Esophagus mucosa (tissue), 1 donor: ENCODE results near the gene STK38. TPM values are rescaled to one million over a fixed set of nuclear protein-coding genes. Genes with fewer than 3 reads are reported as not detected.
"Not testable (repeated sequence)": the region's sequence is repeated elsewhere in the genome, so short reads cannot be mapped to it uniquely, and the experiment has no call there.

Experiments used
- ATAC-seq: fragments of 200-7000 bp; cut with Tn5 transposase; one replicate; pipeline ENCODE4 v1.9.1; 2020
- total RNA-seq: library from RNA; stranded (reverse); gene quantifications from one replicate; pipeline ENCODE4 v1.2.4, GENCODE V29; 2023
- donor health status: DM: yes; HTN: yes; CAD: no.

Gene STK38
- total RNA-seq, 1 donor from 2014 or later, result 26.1 TPM

DNA sequence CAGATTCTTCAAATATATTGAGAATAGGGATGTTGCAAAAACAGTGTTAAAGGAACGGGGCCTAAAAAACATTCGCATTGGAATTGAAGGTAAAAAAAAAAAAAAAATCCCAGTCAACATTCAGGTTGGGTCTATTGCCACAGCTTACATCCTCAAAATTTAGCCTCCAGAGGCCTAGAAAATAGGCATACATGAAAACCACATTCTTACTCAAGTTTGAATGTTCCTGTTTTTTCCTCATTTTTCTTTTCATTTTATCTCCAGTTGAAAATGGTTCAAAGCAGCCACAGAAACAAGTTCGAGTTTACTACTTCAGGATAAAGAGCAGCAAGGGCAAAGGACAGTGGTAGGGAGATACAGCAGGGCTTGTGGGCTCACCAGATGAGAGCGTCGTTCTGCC is 62.5 kb downstream of the STK38 start:
- ATAC-seq, result no peak

DNA sequence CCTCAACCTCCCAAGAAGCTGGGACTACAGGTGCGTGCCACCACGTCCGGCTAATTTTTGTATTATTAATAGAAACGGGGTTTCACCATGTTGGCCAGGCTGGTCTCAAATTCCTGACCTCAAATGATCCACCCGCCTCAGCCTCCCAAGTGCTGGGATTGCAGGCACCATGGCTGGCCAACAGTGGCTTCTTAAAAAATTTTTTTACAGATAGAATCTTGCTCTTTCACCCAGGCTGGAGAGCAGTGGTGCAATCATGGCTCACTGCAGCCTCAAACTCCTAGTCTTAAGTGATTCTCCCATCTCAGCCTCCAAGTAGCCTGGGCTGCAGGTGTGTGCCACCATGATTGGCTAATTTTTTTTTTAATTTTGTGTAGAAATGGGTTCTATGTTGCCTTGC is 64.0 kb downstream of the STK38 start:
- ATAC-seq, result not testable (repeated sequence)

- ATAC-seq, result no peak
Measured at GRCh38 chr6:36479256-36479655, 68.0 kb downstream of the STK38 start.

DNA sequence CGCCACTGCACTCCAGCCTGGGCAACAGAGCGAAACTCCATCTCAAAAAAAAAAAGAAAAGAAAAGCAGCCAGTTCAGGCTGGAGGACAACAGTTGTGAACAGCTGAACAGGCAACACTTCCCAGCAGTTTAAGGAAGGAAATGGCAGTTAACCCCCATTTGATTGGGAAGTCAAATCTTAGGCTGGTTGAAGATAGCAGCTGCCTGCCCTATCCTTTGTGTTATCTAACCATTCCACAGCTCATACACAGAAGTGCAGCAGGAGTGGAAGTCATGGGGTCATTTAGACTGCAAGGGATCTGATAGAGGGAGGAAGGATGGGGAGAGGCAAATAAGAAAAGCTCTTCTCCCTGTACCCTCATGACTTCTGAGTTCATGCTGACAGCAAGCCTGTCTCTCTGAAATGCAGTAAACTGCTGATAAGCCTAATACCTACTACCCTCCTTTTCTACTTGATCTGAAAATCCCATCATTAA is 69.2 kb downstream of the STK38 start:
- ATAC-seq, result no peak

DNA sequence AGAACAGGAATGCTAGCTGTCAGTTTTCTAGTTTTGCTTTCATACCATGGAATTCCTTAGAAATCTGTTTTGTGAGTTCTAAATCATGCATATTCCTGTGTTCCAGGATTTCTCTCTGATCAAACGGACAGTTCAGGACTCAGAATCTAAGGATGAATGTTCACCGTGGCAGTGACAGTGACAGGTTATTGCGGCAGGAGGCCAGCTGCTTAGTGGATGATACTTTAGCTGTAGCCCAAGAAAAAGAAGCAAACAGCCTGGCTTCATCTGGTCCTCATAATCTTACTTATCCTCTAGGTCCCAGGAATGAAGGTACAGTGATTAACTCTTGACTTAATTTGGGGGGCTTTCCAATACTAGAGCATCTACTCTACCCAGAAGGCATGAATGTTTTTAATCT is 77.3 kb downstream of the STK38 start:
- no peak for ATAC-seq

DNA sequence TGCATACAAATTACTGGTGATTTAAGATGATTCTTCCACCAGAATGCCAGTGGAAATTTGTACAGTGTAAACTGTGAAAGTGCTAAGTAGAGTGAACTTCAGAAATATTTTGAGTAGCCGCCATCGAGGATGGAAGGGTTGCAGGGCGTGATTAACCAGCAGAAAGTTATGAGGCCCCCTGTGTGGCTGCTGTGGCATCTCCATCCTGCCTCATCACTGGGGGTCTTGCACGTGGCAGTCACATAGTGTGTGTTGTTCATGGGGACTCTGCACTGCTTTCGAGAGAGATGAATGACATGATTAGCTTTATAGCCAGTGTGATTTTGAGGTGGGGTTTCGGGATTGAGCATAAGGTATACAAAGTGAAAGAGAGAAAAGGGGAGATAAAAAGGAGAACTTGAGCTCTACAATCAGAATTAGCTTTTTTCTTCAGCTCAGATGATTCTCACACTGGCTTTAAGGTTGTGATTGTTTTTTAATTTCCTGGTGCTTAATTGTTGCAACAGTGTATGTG is 78.1 kb downstream of the STK38 start:
- ATAC-seq, result no peak

DNA sequence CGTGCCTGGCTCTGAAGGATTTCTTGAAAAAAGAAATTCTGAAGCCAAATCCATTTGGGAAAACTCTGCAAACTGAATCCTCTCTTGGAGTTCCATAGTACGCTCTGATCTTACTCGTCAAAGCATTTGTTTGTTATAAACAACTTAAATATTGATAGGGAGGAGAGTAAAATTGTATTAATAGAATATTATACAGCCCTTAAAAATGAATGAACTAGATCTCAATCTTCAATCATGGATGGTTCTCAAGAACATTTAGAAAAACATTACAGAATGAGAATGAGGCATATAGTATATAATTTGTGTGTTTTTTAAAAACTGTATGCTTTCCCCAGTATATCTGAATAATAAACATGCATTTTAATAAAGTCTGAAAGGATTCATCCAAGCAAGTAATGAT is 79.7 kb downstream of the STK38 start:
- no peak for ATAC-seq

DNA sequence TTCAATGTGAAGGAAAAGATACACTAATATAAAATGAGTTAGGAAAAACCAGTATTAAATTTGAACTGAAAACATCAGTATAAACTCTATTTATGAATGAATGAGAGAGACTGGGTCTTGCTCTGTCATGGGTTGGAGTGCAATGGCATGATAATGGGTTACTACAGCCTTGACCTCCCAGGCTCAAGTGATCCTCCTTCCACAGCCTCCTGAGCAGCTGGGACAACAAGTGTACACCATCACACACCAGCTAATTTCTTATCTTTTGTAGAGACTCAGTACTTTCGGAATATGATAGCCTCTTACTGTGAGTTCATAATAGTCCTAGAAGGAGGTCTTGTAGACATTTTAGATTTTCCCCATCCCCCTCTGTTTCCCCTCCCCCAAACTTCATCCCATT is 83.0 kb downstream of the STK38 start:
- no peak for ATAC-seq

DNA sequence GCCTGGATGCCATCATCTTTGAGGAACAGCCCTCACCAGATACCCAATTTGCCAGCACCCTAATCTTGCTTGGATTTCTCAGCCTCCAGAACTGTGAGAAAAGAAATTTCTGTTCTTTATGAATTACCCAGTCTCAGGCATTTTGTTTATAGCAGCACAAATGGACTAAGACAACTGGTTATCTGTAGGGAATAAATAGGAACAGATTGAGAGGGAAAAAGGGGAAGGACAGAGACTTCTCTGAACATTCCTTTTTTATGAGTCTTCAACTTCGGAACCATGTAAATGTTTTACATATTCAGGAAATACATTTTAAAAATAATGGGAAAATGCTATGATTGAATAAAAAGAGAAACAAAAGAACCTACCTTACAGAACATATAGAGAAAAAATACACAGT is 83.6 kb downstream of the STK38 start:
- no peak for ATAC-seq

GRCh38 chr6:36461646-36462045 is 85.6 kb downstream of the STK38 start:
- ATAC-seq, result no peak

- no peak for ATAC-seq
Measured at GRCh38 chr6:36460916-36461315, 86.4 kb downstream of the STK38 start.

GRCh38 chr6:36459501-36459900 is 87.8 kb downstream of the STK38 start:
- no peak for ATAC-seq

DNA sequence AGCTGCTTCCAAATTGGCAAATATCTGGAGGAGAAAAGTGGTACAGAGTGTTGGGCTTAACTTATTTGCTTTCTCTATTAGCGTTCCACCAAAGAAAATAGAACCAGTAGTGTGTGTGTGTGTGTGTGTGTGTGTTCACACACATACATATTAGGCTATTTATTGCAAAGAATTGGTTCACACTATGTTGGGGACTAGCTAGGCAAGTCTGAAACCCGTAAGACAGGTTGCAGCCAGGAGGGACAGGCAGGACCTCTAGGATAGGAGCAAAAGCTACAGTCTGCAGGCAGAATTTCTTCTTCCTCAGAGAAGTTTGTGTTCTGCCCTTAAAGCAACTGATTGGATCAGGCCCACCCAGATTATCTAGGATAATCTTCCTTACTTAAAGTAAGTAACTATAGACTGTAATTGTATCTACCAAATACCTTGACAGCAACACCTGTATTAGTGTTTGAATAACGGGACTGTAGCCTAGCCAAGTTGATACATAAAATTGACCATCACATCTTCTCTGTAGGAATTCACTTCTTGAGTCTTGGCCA is 91.7 kb downstream of the STK38 start:
- ATAC-seq, result peak; percentile 96

DNA sequence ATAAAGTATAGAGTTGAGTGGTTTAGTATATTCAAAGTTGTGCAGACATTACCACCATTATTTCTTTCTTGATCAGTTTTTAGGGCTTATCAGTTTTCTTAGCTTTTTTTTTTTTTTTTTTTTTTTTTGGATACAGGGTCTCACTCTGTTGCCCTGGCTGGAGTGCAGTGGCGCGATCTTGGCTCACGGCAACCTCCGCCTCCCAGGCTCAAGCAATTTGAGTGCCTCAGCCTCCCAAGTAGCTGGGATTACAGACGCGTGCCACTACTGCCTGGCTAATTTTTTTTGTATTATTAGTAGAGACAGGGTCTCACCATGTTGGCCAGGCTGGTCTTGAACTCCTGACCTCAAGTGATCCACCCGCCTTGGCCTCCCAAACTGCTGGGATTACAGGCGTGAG is 94.4 kb downstream of the STK38 start:
- not testable (repeated sequence) for ATAC-seq

DNA sequence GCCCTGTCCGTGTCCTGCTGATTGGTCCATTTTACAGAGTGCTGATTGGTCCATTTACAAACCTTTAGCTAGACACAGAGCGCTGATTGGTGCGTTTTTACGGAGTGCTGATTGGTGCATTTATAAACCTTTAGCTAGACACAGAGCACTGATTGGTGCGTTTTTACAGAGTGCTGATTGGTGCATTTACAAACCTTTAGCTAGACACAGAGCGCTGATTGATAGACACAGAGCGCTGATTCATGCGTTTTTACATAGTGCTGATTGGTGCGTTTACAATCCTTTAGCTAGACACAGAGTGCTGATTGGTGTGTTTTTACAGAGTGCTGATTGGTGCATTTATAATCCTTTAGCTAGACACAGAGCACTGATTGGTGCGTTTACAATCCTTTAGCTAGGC is 98.1 kb downstream of the STK38 start:
- ATAC-seq, result not testable (repeated sequence)

- ATAC-seq, result no peak
Measured at GRCh38 chr6:36445621-36446020, 101.7 kb downstream of the STK38 start.

GRCh38 chr6:36444470-36444869 is 102.8 kb downstream of the STK38 start:
- ATAC-seq, result peak; percentile 44

Other genes with a start within 250 kb of the STK38 start
- gene BNIP5, start 210.6 kb downstream of the STK38 start, total RNA-seq, result not detected
- 2.1 TPM for gene ETV7, start 159.8 kb downstream of the STK38 start, total RNA-seq
- not detected for gene PXT1, start 104.6 kb downstream of the STK38 start, total RNA-seq
- 23.1 TPM for gene KCTD20, start 104.5 kb downstream of the STK38 start, total RNA-seq
- gene SRSF3, start 46.9 kb upstream of the STK38 start, total RNA-seq, result 216 TPM
- 145 TPM for gene CDKN1A, start 131.2 kb upstream of the STK38 start, total RNA-seq
- gene RAB44, start 150.3 kb upstream of the STK38 start, total RNA-seq, result 0.36 TPM